ENCODE results near the gene SEL1L2.

Gene SEL1L2

DNA sequence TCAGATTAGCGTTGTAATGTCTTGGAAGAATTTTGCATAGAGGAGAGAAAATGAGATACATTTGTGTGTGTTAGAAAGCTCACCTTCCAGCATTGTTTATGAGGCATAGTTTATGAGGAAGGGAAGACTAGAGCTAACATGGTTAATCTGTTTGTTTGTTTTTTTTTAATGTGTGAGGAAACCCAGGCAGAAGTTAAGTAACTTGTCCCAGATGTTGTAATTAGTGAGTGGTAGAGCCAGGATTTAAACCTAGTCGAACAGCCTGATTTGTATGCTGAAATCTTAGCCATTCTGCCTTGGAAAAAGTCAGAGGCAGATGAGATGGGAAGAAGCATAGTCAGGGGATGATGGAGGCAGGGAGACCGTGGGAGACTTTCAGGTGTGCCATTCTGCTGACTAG is 176.5 kb downstream of the SEL1L2 start:
- no peak for DNase-seq (ENCODE audit: low read depth)

DNA sequence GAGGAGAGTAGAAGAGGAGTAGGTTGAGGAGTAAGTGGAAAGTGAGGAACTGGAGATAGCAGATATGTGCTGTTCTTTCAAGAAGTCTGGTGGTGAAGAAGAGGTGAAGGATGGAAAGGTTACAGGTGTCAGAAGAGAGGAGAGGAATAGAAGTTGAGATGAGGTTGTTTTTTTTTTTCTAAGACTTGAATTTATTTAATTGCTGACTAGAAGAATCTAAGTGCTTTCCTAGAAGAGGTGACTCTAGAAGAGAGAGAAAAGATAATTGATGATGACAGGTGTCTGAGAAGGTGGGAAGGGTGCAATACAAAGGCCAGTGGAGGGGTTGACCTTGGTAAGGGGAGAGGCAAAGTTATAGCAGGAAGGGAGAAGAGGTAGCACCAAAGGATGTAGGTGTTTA is 180.0 kb downstream of the SEL1L2 start:
- no peak for DNase-seq (ENCODE audit: low read depth)

DNA sequence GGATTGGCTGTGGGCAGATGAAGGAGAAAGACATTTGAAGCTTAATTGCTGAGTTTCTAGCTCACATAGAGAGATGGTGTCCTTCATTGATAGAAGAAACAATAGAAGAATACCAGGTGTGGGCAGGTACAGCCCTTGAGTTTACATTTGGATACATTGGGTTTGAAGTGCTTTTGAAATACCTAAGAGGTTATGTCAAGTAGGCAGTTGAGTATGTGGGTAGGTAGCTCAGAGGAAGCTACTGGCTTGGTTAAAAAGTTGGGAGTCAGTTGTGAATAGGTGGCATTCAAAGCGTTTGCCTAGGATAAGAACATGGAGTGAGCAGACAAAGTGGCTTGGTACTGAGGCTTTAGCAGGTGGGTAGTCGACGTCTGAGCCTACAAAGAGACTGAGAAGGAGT is 180.6 kb downstream of the SEL1L2 start:
- DNase-seq (ENCODE audit: low read depth): no peak

DNA sequence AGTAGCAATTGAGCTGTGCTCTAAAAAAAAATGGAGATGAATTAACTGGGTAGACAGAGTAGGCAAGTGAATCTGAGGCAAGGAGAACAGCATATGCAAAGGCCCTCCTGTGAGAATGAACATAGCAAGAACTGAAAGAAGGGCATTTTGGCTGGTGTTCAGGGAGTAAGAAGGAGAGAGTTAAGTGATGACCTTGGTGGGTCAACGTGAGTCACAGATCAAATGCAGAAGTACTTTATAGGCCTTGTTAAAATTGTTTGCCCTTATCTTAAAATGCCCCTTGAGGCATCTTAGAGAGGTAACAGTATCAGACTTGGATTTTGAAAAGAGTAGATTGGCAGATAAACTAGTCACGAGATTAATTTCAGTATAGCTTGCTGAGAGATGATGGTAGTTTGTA is 181.0 kb downstream of the SEL1L2 start:
- DNase-seq (ENCODE audit: low read depth): no peak

DNA sequence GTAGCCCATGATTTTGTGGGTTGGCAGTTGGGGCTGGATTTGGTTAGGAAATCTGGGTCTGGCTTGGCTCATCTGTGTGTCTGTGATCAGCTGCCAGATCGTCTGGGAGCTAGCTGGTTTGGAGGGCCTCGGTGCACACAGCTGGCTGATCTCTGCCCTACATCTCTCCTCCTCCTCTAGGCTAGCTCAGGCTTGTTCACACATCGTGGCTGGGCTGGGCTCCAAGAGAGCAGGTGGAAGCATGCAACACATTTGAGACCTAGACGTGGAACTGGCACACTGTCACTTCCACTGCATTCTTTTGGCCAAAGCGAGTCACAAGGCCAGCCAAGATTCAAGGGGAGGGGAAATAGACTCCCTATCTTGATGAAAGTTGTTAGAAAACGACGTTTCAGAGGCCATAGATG is 189.7 kb downstream of the SEL1L2 start:
- DNase-seq (ENCODE audit: low read depth): no peak

DNA sequence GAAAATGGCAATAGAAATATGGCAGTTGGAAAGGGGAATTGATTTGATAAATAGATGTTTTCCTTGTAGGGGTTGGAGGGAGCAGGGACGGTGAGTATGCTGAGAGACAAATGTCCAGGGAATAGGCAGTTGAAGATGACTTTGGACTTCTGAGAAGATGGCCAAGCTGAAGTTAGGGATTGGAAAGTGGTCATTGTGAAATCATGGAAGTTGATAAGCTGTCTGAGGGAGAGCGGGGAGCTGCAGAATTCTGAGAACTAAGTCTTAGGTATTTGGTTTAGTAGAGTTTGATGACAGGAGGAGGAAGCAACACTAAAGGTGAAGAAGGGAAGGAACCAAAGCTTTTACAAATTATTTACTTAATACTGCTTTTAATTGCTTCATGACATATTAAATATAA is 190.4 kb downstream of the SEL1L2 start:
- DNase-seq (ENCODE audit: low read depth): no peak
